NOMO-1 treated with dmso at 0.1 percent for 144 hours (cell line): ENCODE measurements around the gene PWP2.
"Not testable (repeated sequence)": the region's sequence is repeated elsewhere in the genome, so short reads cannot be mapped to it uniquely, and the experiment has no call there.

Experiments used
- DNase-seq: peaks from one replicate; lab custom pipeline; 2025; ENCODE audit not compliant: unreplicated experiment; lab: John Stamatoyannopoulos, UW

Gene PWP2

GRCh38 chr21:44133715-44134057, 26.5 kb downstream of the PWP2 start:
- DNase-seq = not testable (repeated sequence)

- DNase-seq = not testable (repeated sequence)
Measured at GRCh38 chr21:44134732-44135131, 27.5 kb downstream of the PWP2 start.

- not testable (repeated sequence) for DNase-seq
Measured at GRCh38 chr21:44138039-44138438, 30.8 kb downstream of the PWP2 start.

GRCh38 chr21:44139787-44140551, 32.8 kb downstream of the PWP2 start:
- not testable (repeated sequence) for DNase-seq

GRCh38 chr21:44140552-44140932, 33.3 kb downstream of the PWP2 start:
- not testable (repeated sequence) for DNase-seq

- not testable (repeated sequence) for DNase-seq
Measured at GRCh38 chr21:44142470-44142869, 35.3 kb downstream of the PWP2 start.

GRCh38 chr21:44143380-44143779, 36.2 kb downstream of the PWP2 start:
- DNase-seq = not testable (repeated sequence)

GRCh38 chr21:44143996-44144395, 36.8 kb downstream of the PWP2 start:
- DNase-seq = not testable (repeated sequence)

GRCh38 chr21:44144784-44145602, 37.8 kb downstream of the PWP2 start:
- DNase-seq = not testable (repeated sequence)

GRCh38 chr21:44145616-44146015, 38.4 kb downstream of the PWP2 start:
- DNase-seq = not testable (repeated sequence)

GRCh38 chr21:44147108-44147507, 39.9 kb downstream of the PWP2 start:
- not testable (repeated sequence) for DNase-seq

GRCh38 chr21:44150255-44150654, 43.1 kb downstream of the PWP2 start:
- not testable (repeated sequence) for DNase-seq

GRCh38 chr21:44153214-44153888, 46.2 kb downstream of the PWP2 start:
- DNase-seq = not testable (repeated sequence)

GRCh38 chr21:44153889-44154228, 46.7 kb downstream of the PWP2 start:
- DNase-seq = not testable (repeated sequence)

GRCh38 chr21:44154816-44155230, 47.6 kb downstream of the PWP2 start:
- DNase-seq = not testable (repeated sequence)

GRCh38 chr21:44155231-44155993, 48.2 kb downstream of the PWP2 start:
- DNase-seq = not testable (repeated sequence)

GRCh38 chr21:44155994-44156380, 48.8 kb downstream of the PWP2 start:
- DNase-seq = not testable (repeated sequence)

- not testable (repeated sequence) for DNase-seq
Measured at GRCh38 chr21:44157439-44158081, 50.4 kb downstream of the PWP2 start.

- not testable (repeated sequence) for DNase-seq
Measured at GRCh38 chr21:44158082-44158468, 50.9 kb downstream of the PWP2 start.
